ENCODE data around the gene LMX1A. TPM values are rescaled to one million over a fixed set of nuclear protein-coding genes. Genes with fewer than 3 reads are reported as not detected.
A peak's percentile ranks its signal among the peaks of the same experiment; 100 is the strongest.

LMX1A gene
- total RNA-seq, 1 donor from 2014 or later, result not detected

DNA sequence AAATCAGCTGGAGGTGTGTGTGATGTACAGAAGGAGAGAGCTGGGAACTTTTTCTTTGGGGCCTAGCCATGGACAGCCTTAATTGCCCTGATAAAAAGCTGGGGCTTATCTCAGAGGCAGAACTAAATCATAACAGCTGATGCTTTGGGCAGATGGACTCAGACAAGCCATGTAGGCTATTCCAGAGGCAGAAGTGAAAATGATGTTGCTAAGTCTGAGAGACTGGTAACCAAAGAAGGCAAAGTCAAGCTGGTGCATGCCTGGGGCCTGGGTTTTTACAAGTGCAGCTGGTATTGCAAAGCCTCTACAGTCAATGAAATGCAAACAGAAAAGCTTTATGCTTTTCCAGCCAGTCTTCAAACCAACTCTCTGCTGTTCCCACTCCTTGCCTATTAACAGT is 39.0 kb upstream of the LMX1A start:
- peaks cover 28% of the 10 kb centered on the region for H3K27me3 Mint-ChIP-seq (ENCODE audit: low read depth)
- H3K27ac Mint-ChIP-seq (ENCODE audit: unreplicated experiment), result no peak overlapping the region
- H3K36me3 Mint-ChIP-seq (ENCODE audit: low read depth), result no peaks in the 10 kb centered on the region
- H3K4me3 Mint-ChIP-seq, result no peak overlapping the region
- no peak for DNase-seq (ENCODE audit: low read depth, low spot score)
- TF ChIP-seq, protein P1, sequence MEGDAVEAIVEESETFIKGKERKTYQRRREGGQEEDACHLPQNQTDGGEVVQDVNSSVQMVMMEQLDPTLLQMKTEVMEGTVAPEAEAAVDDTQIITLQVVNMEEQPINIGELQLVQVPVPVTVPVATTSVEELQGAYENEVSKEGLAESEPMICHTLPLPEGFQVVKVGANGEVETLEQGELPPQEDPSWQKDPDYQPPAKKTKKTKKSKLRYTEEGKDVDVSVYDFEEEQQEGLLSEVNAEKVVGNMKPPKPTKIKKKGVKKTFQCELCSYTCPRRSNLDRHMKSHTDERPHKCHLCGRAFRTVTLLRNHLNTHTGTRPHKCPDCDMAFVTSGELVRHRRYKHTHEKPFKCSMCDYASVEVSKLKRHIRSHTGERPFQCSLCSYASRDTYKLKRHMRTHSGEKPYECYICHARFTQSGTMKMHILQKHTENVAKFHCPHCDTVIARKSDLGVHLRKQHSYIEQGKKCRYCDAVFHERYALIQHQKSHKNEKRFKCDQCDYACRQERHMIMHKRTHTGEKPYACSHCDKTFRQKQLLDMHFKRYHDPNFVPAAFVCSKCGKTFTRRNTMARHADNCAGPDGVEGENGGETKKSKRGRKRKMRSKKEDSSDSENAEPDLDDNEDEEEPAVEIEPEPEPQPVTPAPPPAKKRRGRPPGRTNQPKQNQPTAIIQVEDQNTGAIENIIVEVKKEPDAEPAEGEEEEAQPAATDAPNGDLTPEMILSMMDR (conservative IDR thresholded peaks at IDR 0.05), result no peak
- no peaks in the 10 kb centered on the region for H3K9me3 Mint-ChIP-seq
- H3K4me1 Mint-ChIP-seq, result peaks cover 10% of the 10 kb centered on the region

DNA sequence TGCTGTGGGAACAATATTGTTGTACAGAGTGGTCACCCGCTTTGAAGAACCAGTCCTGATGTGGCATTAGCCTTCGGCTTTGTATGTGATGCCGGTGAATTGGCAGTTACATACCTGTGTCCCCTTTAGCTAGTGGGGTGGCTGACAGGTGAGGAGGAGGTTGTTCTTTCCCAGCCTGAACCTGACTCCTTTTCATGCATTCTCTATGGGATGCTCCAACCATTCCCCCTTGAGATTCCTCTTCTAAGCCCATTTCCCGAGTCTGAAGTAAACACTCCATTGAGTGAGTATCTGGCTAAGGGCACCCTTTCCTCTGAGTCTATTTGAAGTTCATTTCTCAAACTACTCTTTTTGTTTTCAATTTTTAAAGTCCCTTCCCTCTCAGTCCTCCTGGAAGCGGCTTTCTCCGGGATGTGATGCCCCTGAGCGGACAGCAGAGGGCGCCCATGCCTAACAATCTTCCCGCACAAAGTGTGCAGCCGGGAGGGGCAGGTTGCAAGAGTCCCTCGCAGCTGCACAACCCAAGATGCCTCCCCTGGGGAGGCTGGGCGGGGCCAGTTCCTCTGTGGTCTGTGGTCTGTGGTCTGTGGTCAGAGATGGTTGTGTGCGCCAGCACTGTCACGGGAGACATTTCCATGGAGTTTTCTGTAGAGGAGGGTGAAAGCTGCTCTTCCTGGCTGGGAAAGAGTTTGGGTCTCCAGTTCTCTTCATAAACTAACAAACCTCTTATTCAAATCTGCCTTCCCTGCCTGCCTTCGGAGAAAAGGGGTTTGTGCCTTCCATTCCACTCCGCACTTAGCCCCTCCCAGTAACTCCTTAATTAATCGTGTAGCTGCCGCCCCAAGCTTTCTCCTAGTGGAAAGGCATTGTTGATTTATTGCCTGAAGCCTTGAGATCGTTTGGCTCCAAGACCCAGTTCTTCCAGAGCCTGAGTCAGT is 36.4 kb upstream of the LMX1A start:
- H3K27ac Mint-ChIP-seq (ENCODE audit: unreplicated experiment), result no peak overlapping the region
- no peaks in the 10 kb centered on the region for H3K9me3 Mint-ChIP-seq
- H3K4me3 Mint-ChIP-seq, result peak overlapping the region; percentile 67
- H3K36me3 Mint-ChIP-seq (ENCODE audit: low read depth), result no peaks in the 10 kb centered on the region
- H3K4me1 Mint-ChIP-seq, result peaks cover 8% of the 10 kb centered on the region
- DNase-seq (ENCODE audit: low read depth, low spot score), result peak; percentile 71
- TF ChIP-seq, protein P1 (conservative IDR thresholded peaks at IDR 0.05), result peak; percentile 98
- H3K27me3 Mint-ChIP-seq (ENCODE audit: low read depth), result peaks cover 53% of the 10 kb centered on the region

DNA sequence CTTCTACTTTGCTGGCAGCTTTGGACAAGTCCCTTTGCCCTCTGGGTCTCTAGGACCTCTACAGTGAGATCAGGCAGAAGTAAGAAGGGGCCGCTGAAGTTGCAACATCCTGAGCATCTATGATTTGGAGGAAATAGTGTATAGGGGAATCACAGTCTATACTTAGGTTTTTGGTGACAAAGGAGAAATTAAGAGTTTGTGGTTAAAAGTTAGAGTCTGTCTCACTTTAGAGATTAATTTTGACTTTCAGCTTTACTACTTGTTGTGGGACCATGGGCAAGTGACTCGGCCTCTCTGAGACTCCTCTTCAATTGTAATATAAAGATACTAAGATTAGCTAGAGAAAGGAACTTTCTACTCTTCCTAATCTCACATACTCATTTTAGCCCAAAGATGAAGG is 33.1 kb upstream of the LMX1A start:
- no peak overlapping the region for H3K27ac Mint-ChIP-seq (ENCODE audit: unreplicated experiment)
- H3K4me1 Mint-ChIP-seq, result peaks cover 8% of the 10 kb centered on the region
- DNase-seq (ENCODE audit: low read depth, low spot score), result no peak
- H3K9me3 Mint-ChIP-seq, result no peaks in the 10 kb centered on the region
- TF ChIP-seq, protein P1 (conservative IDR thresholded peaks at IDR 0.05), result no peak
- H3K36me3 Mint-ChIP-seq (ENCODE audit: low read depth), result no peaks in the 10 kb centered on the region
- H3K4me3 Mint-ChIP-seq, result no peak overlapping the region
- H3K27me3 Mint-ChIP-seq (ENCODE audit: low read depth), result peaks cover 80% of the 10 kb centered on the region

DNA sequence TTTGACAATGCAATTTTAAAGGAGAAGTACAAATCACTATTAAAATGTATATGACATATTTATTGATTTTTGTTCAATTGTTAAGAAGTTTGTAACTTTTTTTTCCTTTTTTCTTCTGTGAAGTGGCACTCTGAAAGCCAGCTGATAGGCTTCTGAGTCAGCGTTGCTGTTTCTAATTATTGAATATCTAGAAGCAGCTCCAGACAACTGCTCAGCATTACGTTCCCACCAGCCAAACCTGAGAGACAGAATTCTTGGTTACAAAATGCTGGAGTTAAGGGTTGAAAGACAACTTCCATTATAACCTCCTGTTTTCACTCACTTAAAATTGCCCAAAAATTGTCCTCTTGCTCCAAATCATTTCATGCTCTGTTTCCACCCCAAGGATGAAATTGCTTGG is 31.4 kb upstream of the LMX1A start:
- Mint-ChIP-seq H3K9me3 (no peaks in the 10 kb centered on the region), H3K27me3 (ENCODE audit: low read depth) (peaks cover 84% of the 10 kb centered on the region), H3K4me1 (peaks cover 2% of the 10 kb centered on the region), H3K27ac (ENCODE audit: unreplicated experiment) (no peak overlapping the region), H3K4me3 (no peak overlapping the region), H3K36me3 (ENCODE audit: low read depth) (no peaks in the 10 kb centered on the region)
- no peak for DNase-seq (ENCODE audit: low read depth, low spot score)
- TF ChIP-seq, protein P1 (conservative IDR thresholded peaks at IDR 0.05), result no peak

DNA sequence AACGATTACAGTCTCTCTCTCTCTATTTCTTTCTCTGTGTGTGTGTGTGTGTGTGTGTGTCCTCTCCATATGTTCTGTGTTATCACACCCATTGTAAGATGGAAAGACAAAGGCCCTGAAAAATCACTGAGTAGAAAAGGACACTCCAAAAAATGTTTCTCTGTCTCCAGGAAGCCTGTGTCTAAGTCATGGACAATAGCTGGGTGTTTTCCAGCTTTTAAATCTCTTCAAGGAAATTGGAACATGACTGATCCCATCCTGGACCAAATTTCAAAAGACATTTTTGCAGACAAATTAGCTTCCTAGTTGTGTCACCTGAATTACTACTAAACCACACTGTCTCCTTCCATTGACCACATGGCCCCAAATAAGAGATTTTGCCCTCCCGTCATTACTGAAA is 31.0 kb upstream of the LMX1A start:
- DNase-seq (ENCODE audit: low read depth, low spot score), result no peak
- no peaks in the 10 kb centered on the region for H3K9me3 Mint-ChIP-seq
- no peak overlapping the region for H3K4me3 Mint-ChIP-seq
- no peak overlapping the region for H3K27ac Mint-ChIP-seq (ENCODE audit: unreplicated experiment)
- no peaks in the 10 kb centered on the region for H3K4me1 Mint-ChIP-seq
- H3K36me3 Mint-ChIP-seq (ENCODE audit: low read depth), result no peaks in the 10 kb centered on the region
- TF ChIP-seq, protein P1 (conservative IDR thresholded peaks at IDR 0.05), result no peak
- peaks cover 84% of the 10 kb centered on the region for H3K27me3 Mint-ChIP-seq (ENCODE audit: low read depth)
